AG08395 (cell line): Measurements from ENCODE around the gene FGFBP3.

Experiments
- DNase-seq: peaks from one replicate; pipeline ENCODE4 v3.0.0; 2012; ENCODE audit warnings: mixed read lengths, low spot score

Gene FGFBP3

GRCh38 chr10:91909117-91909677, at the start of gene FGFBP3:
TSS of gene FGFBP3 (minus strand) at chr10:91909486. CDS start at chr10:91908969, 517 bp downstream.
- DNase-seq, result no peak

- DNase-seq, result no peak
Measured at GRCh38 chr10:91957091-91957490, 47.8 kb upstream of the FGFBP3 start.

GRCh38 chr10:91955114-91955513, 45.8 kb upstream of the FGFBP3 start:
- no peak for DNase-seq

GRCh38 chr10:91953600-91954160, 44.4 kb upstream of the FGFBP3 start:
- no peak for DNase-seq

GRCh38 chr10:91944880-91945630, 35.8 kb upstream of the FGFBP3 start:
- DNase-seq, result peak; percentile 28

GRCh38 chr10:91941426-91941825, 32.1 kb upstream of the FGFBP3 start:
- no peak for DNase-seq

- DNase-seq, result no peak
Measured at GRCh38 chr10:91939653-91940052, 30.4 kb upstream of the FGFBP3 start.

GRCh38 chr10:91935886-91936285, 26.6 kb upstream of the FGFBP3 start:
- DNase-seq, result no peak

GRCh38 chr10:91932737-91933136, 23.5 kb upstream of the FGFBP3 start:
- DNase-seq, result no peak

GRCh38 chr10:91931526-91932190, 22.4 kb upstream of the FGFBP3 start:
- DNase-seq, result no peak

DNA sequence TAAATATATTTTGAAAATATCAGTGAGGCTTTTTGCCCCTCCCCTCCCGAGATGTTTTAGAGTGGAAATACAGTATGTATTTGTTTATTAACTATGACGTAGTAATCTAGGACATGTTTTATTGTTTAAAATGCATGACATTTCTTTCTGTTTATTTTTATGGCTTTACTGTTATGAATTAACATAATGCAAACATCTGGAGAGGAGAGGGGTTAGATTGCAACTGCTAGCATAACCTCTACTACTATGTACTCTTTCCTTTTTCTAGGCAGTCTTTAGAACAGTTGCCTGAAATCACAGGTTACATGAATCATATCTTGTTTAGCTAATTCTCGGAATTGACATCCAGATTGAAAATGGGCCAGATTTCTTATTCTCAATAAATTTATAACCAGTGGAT, 21.7 kb upstream of the FGFBP3 start:
- no peak for DNase-seq

DNA sequence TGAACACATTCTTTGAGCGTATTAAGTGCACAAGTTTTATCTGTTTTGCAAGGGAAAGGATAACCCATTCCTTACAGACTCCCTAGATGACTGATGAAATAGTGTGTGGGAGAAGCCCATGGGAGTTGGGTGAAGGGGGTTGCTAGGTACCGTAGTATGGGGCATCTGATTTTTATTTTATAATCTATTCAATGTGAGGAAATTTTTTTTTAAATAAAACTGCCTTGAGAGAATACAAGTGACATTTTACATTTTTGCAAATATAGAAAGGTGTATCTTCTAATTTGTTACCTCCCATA, 15.7 kb upstream of the FGFBP3 start:
- peak; percentile 19 for DNase-seq

DNA sequence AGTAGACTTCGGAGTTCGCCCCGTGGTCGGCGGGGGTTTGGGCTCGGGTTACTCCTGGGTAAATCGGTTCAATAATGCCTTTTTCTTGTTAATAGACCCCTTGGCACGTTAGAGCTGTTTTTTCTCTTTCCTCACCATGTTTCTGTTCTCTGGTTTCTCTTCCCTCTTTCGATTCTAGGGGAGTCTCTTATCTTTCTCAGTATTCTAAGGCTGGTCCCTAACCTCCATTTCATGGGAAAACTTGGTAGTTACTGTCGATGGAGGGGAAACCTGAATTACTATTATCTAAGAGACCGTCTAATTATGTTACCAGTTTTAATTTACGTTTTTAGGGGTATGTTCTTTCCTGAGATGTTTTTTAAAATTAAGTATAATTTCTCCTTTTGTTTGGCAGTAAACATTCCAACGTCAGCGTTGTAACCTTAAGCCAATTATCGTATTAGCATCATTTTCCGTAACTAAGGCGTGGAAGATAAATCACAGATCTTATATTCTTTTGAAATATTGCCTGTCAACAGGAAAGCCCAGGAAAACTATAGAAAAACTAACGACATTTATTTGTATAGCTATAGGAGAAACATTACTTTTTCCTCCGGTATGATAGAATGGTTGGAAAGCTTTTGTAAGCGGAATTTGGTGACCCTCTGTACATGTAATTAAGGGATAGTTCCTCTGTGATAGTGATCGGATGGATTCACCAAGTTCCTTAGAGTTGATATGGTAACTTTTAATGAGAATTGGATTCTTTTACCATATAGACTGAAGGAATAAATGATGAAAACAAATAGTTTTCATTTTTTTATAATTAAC, 15.1 kb upstream of the FGFBP3 start:
- DNase-seq, result peak; percentile 34

DNA sequence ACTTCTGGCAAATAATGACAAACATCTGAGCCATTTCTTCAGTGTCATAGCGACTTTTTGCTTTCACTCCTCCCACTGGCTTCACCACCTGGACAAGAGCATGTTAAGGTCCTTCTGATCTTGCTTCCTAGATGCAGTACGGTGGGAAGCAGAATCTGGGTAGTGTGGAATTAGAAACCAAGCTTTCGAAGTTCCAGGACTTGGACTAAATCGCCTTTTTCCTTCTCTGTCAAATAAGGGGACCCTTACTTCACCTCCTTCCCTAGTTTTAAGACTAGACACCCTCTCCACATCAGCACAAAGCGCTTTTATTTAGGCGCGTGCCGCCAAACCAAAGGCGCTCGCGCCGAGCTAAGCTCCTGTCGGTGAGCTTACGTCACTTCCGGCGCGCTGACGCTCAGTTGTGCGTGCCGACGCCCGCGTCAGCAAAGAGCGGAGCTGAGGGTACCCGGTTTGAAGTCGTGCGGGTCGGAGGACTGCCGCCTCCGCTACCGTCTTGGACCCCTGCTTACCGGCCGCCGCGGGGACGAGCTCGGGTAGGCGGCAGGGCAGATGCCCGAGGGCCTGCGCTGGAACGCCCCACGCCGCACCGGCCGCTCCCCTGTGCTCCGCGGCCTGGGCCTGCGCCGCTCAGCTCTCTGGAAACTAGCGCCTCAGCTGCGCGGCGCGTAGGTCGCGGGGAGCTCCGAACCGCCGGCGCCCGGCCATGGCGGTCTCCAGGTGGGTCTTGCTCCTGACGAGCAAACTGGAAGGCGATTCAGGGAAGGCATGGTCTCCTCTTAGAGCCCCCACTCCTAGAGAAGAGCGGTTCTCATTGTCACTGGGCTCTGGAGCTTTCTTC, 14.3 kb upstream of the FGFBP3 start, which contains the start of gene BTAF1:
TSS of gene BTAF1 (plus strand) at position 400 of the 841 bp plus-strand sequence. CDS start at position 707, 307 bp downstream.
- peak; percentile 90 for DNase-seq

GRCh38 chr10:91919651-91920050, 10.4 kb upstream of the FGFBP3 start:
- DNase-seq, result no peak

GRCh38 chr10:91910467-91910866, 1.2 kb upstream of the FGFBP3 start:
- no peak for DNase-seq

DNA sequence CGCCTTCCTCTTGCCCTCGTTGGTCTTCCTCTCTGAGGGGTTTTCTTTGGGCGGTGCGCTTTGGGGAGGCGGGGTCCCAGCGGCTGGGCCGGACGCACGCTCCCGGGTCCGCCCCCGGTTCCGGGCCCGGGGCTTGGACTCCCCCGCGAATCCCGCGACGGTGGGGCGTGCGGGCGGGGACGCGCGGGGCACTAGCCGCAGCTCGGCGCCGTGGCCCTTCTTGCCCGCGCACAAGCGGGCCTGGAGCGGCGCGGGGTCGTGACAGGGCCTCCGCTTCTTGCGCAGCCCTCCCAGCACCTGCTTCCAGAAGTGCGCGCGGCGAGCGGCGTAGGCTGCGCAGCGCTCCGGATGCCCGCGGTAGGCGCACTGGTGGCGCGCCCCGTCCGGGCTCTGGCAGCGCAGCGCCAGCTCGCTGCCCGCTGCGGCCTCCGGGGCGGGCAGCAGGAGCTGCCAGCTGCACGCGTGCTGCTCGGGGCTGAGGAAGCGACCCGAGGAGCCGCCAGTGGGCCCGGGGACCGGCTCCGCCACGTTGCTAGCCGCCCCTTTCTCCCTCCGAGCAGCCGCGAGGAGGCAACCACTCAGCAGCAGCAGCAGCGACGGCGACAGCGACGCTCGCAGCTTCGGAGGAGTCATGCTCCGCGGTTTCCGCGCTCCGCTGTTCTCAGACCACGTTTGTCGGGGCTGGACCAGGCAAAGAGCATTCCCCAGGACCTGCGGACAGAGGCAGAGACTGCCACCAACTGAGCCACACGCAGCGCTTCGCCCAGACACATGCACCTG, 759 bp downstream of the FGFBP3 start:
- DNase-seq, result peak; percentile 74

DNA sequence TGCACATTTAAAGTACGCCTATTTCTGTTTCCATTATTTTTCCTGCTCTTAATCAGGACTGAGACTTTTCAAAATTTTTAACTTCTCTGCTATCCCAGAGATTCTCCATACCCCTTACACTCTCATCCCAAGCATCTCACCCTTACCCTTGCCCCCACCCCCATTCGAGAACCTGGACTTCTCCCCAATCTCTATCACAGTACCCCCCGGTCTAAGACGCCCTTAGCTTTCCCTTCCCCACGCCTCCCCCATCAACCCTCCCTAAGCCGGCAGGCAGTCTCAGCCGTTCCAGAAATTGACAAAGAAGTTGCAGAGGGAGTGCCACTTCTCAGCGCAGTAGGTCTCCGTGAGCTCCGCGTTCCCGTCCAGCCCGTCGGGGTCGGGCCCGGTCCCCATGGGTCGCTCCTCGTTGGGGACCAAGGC, 1.4 kb downstream of the FGFBP3 start:
- peak; percentile 15 for DNase-seq

GRCh38 chr10:91907033-91907594, 2.2 kb downstream of the FGFBP3 start:
- DNase-seq, result no peak
